ENCODE data around the gene BCAS1.

BCAS1 gene

DNA sequence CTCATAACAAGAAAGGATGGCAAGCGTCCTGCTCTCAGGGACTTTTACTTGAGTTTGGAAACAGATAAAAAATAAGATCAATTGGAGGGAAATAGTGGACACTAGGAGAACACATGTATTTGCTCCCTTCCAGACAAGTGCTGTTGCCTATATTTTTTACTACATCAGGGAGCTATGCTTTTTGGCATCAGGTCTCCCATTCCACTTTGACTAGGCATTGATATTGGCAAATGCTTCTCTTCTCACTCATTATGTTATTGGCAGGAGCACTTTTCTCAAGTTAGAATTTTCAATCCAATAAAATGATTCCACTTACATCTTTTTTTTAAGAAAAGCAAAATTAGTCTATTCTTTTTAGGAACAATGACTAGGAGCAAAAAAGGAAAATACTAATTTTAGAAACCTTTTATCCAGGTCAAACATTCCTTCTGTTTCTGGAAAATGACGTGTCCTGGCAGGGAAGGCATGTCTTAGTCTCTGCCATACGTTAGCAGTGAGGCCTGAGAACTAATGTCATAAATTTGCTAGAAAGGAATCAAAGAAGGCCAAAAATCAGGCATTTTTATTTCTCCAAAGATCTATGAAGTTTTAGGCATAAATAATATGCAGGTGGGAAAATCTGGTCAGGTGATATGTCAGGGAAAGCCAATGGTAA is 21.4 kb downstream of the BCAS1 start:
- DNase-seq (ENCODE audit: low read depth in 2 of 2): no peak

DNA sequence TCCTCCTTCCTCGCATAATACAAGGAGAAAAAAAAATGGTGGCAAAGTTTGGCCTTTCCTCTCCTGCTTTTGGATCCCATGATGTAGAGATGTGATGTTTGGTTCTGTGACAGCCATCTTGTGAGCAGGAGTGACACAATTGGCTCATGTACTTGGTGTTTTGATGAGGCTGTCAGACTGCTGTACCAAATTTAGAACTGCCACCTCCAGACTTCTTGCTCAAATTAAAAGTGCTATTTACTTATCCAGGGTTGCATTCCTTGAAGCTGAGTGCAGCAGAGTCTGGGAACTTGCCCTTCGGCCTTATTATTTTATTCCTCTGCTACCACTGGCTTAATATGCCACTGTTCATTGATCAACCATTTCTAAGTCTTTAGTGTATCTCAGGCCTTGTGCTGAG is 21.9 kb downstream of the BCAS1 start:
- no peak for DNase-seq (ENCODE audit: low read depth in 2 of 2)

DNA sequence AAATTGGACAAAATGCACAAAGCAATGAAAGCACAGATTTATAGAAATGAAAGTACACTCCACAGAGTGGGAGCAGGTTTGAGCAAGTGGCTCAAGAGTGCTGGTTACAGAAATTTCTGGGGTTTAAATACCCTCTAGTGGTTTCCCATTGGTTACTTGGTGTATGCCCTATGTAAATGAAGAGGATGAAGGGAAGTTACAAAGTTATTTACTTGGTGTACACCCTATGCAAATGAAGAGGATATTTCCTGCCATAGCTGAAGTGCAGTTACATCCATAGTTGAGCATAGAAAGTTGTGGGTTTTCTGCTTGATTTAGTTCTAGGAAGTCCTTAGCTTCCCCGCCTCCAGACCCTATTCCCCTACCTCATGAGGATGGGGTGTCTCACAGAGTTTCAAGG is 22.7 kb downstream of the BCAS1 start:
- DNase-seq (ENCODE audit: low read depth in 2 of 2): no peak

DNA sequence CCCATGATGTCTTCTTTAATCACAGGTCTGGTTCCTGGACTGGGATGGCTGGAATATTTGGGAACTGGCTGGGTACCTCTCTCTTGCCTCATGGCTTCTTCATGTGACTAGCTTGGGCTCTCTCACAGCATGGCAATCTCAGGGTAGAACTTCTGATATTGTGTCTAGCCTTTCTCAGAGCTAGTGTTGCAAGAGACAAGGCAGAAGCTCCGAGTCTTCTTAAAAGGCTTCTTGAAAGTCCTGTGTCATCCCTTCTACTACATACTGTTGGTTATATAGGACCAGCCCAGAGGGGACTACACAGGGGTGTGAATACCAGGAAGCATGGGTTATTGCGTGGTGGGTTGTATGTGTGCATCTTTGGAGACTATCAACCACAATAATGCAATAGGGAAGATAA is 23.3 kb downstream of the BCAS1 start:
- no peak for DNase-seq (ENCODE audit: low read depth in 2 of 2)

DNA sequence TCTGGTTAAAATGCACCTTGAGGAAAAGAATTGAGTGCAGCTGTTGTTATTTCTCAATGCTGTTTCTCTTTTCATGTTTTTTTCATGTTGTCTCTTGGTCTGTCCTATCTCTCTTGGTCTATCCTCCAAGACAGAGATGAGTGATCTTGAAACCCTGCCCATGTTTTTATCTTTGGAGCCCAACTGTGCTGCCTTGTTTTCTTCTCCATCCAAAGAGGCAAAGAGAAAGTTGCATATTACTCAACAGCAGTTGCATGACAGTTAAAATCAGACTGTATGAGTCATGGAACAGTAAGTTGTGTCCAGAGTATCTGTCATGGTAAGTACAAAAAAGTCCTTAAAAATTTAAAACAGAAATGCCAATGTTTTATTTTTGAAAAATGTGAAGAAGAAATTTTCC is 26.2 kb downstream of the BCAS1 start:
- no peak for DNase-seq (ENCODE audit: low read depth in 2 of 2)

DNA sequence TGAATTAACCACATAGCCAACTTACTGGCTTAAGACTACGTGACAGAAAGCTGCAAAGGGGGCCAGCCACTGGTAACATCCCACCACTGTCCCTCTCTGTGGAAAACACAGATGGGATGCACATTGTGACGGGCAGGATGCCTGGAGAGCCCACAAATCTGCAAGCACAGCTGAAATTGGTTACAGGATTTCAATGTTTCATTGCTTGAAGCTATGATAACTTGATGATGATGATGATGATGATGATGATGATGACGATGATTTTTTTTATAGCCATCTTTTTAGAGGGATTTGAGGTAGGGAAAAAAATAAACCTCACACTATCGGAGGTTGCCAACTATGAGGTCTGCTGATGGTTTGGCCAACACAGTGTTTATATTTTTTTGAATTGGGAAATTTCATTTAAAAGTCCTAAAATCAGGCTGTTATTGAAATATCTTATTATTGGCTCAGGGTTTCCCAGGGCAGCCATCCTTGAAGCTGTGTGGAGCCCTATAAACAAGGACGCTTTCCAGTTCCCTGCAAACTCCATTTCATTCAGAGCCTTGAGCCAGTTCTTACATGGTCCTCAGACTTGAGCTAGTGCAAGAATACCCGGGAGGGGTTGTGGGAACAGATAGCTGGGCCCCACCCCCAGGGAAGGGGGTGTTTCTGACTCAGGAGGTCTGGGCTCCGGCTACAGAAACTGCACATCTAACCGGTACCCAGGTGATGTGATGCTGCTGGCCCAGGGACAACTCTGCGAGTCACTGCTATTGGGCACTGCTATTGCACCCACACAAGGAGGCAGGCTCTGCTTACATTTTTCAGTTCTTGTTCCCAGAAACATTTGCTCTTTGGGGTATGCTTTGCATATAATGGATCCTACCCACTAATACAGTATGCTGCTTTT is 27.1 kb downstream of the BCAS1 start:
- no peak for DNase-seq (ENCODE audit: low read depth in 2 of 2)

DNA sequence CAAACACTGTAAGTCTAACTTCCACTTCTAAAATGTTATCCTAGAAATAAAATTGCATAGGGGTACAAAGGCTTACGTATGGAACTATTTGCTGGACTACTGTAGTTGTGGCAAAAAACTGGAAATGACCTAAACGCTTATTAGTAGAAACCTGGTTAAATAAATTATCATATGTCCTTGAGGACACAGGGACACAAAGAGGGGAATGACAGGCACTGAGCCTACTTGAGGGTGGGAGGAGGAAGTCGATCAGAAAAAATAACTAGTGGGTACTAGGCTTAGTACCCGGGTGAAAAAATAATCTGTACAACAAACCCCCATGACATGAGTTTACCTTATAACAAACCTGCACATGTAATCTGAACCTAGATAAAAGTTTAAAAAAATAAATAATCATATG is 28.4 kb downstream of the BCAS1 start:
- no peak for DNase-seq (ENCODE audit: low read depth in 2 of 2)

DNA sequence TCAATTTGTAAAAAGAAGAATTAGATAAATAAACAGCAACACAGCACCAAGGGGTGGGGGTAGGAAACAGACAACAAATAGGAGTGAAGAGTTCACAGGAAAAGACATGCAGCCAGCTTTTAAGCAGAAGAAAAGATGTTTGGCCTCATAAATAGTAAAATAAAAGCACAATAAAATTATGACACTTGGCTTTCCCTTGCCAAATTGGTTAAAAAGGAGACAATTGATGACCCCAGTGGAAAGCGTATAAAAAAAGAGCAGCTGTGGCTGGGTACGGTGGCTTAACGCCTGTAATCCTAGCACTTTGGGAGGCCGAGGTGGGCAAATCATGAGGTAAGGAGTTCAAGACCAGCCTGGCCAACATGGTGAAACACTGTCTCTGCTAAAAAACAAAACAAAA is 29.1 kb downstream of the BCAS1 start:
- no peak for DNase-seq (ENCODE audit: low read depth in 2 of 2)

DNA sequence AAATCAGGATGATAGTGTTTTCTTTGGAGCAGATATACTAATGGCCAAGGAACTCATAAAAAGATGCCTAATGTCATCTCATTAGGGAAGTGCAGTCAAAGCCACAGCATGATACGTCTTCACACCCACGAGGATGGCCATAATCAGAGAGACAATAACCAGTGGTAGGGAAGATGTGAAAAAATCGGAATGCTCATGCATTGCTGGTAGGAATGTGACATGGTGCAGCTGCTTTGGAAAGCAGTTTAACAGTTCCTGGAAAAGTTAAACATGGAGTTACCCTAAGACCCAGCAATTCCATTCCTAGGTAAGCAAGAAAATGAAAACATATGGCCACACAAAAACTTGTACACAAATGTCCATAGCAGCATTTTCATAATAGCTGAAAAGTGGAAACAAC is 29.9 kb downstream of the BCAS1 start:
- no peak for DNase-seq (ENCODE audit: low read depth in 2 of 2)

DNA sequence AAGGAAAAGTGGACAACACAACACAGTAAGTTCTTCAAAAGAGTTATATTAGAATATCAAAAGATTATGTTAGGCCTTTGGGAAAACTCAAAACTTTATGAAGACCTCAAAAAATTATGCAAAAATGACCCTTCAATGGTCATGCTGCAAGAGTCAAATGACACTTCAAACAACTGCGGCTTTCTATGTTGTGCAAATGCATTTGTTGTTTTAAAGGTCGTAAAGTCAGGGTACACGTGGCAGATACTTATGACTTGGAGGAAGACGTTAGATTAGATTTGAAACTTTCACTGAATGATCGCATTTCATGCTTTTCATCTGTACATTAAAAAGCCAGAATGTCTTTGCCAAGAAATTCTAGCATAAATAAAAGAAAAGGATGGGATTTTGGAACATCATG is 31.4 kb downstream of the BCAS1 start:
- DNase-seq (ENCODE audit: low read depth in 2 of 2): no peak

DNA sequence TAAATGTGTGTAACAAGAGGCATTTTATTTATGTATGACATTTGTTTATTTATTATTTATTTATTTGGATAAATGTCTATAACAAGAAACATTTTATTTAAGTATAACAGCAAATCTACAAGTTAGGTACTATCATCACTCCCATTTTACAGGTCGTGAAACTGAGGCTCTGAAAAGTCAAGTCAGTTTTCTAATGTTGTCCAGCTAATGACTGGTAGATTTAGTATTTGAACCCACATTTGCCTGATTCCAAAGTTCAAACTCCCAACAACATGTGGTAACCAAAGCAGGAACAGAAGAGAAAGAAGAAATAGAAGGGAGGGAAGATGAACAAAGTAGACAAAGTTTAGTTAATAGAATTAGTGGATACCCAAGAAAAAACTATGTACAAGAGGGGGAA is 32.9 kb downstream of the BCAS1 start:
- DNase-seq (ENCODE audit: low read depth in 2 of 2): no peak

DNA sequence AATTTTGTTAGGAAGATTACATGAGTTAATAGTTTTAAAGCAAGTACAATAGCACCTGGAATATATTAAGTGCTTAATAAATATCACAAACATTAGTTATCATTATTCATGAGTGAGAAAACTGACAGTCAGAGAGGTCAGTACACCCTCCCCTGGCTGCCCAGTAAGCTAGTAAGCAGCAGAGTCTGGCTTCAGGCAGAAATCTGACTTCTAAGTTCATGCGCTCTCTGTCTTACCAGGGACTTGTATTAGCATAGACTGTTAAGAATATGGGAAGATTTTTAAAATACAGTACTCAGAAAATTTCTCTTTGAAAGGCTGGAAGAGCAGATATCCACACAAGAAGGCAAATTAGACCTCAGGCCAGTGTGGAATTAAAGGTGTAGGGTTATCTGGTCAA is 40.8 kb downstream of the BCAS1 start:
- DNase-seq (ENCODE audit: low read depth in 2 of 2): no peak

DNA sequence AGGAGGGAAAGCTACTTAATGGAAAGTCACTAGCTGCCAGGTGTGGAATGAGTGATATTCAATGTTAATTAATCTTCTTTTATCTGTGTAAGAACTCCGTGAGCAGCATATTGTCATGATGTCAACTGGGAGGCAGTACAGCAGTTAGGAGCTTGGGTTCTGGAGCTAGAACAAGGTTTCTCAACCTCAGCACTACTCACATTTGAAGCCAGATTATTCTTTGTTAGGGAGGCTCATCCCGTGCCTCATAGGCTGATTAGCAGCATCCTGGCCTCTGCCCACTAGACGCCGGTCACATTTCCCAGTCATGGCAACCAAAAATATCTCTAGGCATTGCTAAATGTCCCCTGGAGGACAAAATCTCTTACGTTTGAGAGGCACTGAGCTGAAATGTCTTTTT is 41.2 kb downstream of the BCAS1 start:
- no peak for DNase-seq (ENCODE audit: low read depth in 2 of 2)

DNA sequence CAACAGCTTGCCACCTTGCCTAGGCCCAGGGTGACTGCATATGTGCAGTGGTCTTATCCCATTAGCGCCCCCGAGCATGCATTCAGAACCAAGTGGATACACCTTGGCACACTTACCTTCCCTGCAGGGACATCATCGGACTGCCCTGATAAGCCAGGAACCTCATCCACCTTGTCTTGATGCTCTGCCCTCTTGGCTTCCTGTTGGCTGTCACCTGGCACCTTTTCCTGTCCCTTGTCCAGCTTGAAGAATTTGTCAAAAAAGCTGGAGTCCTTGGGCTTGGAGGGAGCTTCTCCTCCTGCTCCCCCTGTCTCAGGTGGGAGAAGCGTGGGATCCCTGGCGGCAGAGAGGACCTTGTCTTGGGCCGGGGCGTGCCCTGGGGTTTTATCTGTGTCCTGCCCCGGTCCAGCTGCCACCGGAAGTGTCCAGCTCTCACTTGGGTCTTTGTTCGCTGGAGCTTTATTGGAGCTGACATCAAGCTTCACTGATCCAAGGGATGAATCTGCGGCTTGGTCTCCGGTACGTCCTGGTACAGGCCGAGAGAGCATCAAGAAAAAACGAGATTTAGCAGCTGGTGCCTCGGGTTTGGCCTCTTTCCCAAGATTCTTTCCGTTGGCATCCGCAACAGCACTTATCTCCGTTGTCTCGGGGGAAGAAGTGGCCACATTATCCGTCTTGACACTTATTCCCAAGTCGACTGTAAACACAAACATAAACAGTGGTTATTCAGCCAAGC is 42.0 kb downstream of the BCAS1 start:
- no peak for DNase-seq (ENCODE audit: low read depth in 2 of 2)

DNA sequence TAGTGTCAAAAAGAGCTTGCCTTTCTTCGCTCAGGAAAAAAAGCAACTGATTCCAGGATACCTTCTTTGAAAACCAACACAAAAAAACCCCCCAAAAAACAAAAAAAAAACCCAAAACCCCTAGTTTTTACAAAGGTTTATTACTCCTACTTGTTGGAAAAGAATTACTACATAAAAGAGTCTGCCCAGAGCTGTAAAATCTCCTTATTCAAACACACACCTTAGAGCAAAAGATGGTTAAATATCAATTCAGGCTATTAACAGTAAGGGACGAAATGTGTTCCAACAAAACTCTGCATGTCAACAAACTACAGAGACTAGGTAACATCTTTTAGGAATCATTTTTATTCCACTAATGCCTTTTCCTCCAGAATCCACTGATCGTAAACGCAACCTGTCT is 42.7 kb downstream of the BCAS1 start:
- DNase-seq (ENCODE audit: low read depth in 2 of 2): no peak

DNA sequence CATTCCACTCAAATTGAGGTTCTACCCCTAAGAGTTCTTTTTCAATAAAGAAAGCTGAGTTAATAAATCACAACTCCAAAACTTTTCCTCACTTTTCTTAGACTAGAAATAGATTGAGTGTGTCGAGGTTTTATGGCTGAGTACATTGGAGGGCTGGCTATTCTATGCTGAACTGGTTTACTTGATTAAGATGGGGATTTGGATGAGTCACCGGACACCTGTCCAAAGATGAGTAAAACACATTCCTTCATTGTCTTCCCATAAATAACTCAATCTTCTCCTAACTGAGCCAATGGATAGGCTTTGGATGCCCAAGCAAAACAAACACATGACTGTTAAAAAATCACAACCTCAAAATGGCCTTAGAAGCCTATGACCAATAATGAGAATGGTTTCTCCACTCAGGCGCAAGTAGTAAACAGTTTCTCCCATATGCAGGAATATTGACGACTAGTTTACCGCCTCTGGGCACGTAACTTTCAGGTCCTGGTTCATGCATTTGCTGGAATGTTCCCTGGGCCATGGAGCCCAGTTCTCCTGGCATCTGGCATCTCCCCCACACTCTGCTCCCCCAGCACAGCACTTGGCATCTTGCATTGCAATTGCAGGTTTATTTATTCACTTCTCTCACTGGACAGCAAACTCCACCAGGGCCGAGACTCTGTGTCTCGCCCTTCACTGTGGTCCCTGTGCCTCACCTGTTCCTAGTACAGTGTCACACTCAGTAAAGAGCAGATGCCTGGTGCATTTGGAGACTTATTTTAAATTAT is 43.9 kb downstream of the BCAS1 start:
- no peak for DNase-seq (ENCODE audit: low read depth in 2 of 2)

DNA sequence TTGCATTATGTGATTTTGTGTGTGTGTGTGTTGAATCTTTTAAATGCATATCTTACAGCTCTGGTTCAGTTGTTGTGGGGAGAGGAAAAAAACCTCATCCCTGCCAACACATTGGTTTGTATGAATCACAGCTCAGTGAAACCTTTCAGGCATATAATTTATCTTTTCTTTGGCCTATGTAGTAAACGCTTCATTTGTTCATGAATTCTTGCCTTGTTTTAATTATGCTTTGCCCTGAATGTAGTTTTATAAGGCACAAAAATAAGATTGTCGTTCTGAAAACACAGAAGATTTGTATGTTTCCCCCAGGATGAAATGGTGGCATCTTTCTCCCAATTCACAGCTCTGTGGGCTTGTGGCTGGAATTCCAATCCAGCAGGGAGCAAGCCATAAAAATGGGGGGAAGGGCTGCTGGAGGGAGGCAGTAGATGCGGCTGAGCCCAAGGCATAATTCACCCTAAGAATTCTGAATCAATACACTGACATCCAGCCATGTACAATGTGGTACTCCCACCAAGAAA is 45.1 kb downstream of the BCAS1 start:
- DNase-seq (ENCODE audit: low read depth in 2 of 2): no peak

DNA sequence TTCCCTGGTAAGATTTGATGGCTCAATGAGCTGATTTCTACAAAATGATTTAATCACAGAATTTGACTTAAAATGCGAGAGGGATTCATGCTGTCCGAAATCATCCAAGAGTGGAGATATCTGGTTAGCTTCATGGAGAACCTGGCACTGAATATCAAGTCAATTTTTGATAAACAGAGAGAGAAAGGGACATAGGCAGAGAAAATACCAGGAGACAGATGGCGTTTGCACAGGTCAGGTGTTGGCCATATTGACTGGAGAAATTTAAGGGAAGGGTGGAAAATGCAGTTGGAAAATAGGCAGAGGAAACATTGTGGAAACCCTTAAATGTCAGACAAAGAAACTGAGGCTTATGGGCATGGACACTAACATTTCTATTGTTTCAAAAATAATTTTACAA is 47.0 kb downstream of the BCAS1 start:
- DNase-seq (ENCODE audit: low read depth in 2 of 2): no peak

DNA sequence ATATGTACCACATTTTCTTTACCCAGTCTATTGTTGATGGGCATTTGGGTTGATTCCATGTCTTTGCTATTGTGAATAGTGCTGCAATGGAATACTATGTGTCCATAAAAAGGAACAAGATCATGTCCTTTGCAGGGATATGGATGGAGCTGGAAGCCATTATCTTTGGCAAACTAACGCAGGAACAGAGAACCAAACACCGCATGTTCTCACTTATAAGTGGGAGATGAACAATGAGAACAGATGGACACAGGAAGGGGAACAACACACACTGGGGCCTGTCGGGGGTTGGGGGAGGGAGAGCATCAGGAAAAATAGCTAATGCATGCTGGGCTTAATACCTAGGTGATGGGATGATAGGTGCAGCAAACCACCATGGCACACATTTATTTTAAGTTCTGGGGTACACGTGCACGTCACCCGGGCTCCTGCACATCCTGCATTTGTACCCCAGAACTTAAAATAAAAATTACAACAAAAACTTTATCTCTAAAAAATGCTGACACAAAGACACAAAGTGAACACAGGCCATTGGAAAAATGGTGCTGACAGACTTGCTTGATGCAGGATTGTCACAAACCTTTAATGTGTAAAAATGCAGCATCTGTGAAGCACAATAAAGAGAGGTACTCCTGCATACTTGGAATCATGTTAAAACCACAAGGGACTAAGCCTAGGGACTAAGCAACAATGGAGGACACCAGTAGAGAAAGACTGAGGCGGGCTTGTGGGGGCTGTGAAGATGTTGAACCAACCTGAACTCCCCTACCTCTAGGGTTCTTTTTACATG is 48.8 kb downstream of the BCAS1 start:
- no peak for DNase-seq (ENCODE audit: low read depth in 2 of 2)

DNA sequence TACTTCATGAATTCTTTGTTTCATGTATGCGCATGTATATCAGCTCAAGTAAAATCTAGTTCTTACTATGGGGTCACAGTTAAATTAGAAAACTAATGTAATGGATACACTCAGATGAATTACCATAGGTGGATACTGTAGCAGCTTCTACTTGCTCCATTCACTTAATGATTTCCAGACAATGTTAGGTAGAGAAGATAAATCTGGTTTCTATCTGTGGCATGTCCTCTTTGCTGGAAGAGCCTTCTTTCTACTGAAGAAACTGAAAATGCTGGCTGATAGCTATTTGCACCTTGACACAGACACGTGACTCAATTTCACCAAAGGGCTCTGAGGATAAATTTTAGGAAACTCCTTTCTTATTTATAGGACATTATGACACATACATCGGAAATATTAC is 49.5 kb downstream of the BCAS1 start:
- no peak for DNase-seq (ENCODE audit: low read depth in 2 of 2)

DNA sequence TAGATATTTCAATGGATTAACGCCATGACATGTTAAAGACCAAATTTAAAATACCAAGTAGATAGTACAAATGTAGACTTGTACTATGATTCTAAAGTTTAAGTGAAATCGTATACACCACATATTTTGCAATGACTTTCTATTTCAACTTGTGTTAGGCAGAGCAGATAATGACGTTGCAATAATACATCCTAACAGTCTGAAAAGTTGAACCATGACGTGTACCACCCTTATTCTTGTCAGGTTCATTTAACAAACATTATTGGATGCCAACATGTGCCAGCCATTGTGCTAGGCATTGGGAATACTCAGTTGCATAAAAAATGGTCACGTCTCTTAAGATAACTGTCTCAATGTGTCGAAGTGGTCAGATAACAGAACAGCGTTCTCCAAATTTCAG is 50.0 kb downstream of the BCAS1 start:
- DNase-seq (ENCODE audit: low read depth in 2 of 2): no peak
